Keratinocyte (primary cell): ENCODE measurements around the gene CHRM1. TPM values are rescaled to one million over a fixed set of nuclear protein-coding genes. Genes with fewer than 3 reads are reported as not detected.
A peak's percentile ranks its signal among the peaks of the same experiment; 100 is the strongest.

Source experiments
- DNase-seq: peaks from one replicate; pipeline ENCODE4 v3.0.0-alpha.2; 2011; ENCODE audit warnings: low read depth, missing footprints, low spot score
- FAIRE-seq: peaks from 2 replicates; lab custom pipeline; 2011; peaks lifted over from hg19 to GRCh38; lab: Jason Lieb, UNC
- H2AFZ ChIP-seq: 2 replicates; pipeline ENCODE4 v1.6.0; 2012; ENCODE audit warnings: low read length, control low read depth, inconsistent platforms; ENCODE audit not compliant: control insufficient read depth
- H3K27ac ChIP-seq: 2 replicates; pipeline ENCODE4 v1.5.1; 2011; ENCODE audit warnings: low read length; ENCODE audit not compliant: control insufficient read depth, insufficient read depth
- H3K27me3 ChIP-seq: 3 replicates; pipeline ENCODE4 v1.6.0; 2011; ENCODE audit warnings: low read length; ENCODE audit not compliant: control insufficient read depth, insufficient read depth; ENCODE audit errors: extremely low read depth
- H3K36me3 ChIP-seq, 2 experiments: 2 replicates in 1 of 2; 3 replicates in 1 of 2; pipeline ENCODE4 v1.5.1; 2011; ENCODE audit warnings: low read length in 2 of 2, mild to moderate bottlenecking in 1 of 2; ENCODE audit not compliant: control insufficient read depth in 2 of 2, insufficient read depth in 2 of 2; ENCODE audit errors: extremely low read depth in 1 of 2
- H3K4me1 ChIP-seq: 3 replicates; pipeline ENCODE4 v1.5.1; 2011; ENCODE audit warnings: low read length; ENCODE audit not compliant: control insufficient read depth, insufficient read depth; ENCODE audit errors: extremely low read depth
- H3K4me2 ChIP-seq: 3 replicates; pipeline ENCODE4 v1.6.0; 2011; ENCODE audit warnings: low read depth, low read length; ENCODE audit not compliant: control insufficient read depth, insufficient read depth; ENCODE audit errors: extremely low read depth
- H3K4me3 ChIP-seq, 3 experiments: fragments of 200-600 bp in 1 of 3; sonication (generic) in 1 of 3; 2 replicates in 2 of 3; 3 replicates in 1 of 3; pipeline ENCODE4 v1.5.1; 2011 to 2016; ENCODE audit warnings: low read length in 3 of 3, mild to moderate bottlenecking in 3 of 3, control low read depth in 2 of 3, inconsistent platforms in 1 of 3, low read depth in 1 of 3, mixed read lengths in 1 of 3, mixed run types in 1 of 3, moderate library complexity in 1 of 3; ENCODE audit not compliant: control insufficient read depth in 2 of 3, insufficient read depth in 2 of 3; ENCODE audit errors: extremely low read depth in 1 of 3
- H3K79me2 ChIP-seq: 2 replicates; pipeline ENCODE4 v1.6.0; 2012; ENCODE audit warnings: low read length; ENCODE audit not compliant: control insufficient read depth, insufficient read depth
- H3K9ac ChIP-seq: 3 replicates; pipeline ENCODE4 v1.6.0; 2011; ENCODE audit warnings: low read length; ENCODE audit not compliant: control insufficient read depth, insufficient read depth; ENCODE audit errors: extremely low read depth
- H3K9me1 ChIP-seq: 3 replicates; pipeline ENCODE4 v1.6.0; 2011; ENCODE audit warnings: low read length; ENCODE audit not compliant: control insufficient read depth, insufficient read depth; ENCODE audit errors: extremely low read depth
- H3K9me3 ChIP-seq: 2 replicates; pipeline ENCODE4 v1.5.1; 2012; ENCODE audit warnings: low read depth, low read length; ENCODE audit not compliant: control insufficient read depth
- H4K20me1 ChIP-seq: 3 replicates; pipeline ENCODE4 v1.6.0; 2011; ENCODE audit warnings: low read length; ENCODE audit not compliant: control insufficient read depth, insufficient read depth; ENCODE audit errors: extremely low read depth
- EZH2 ChIP-seq: IDR thresholded peaks from one replicate; pipeline ENCODE4 v1.6.1; 2012; ENCODE audit warnings: inconsistent platforms, mild to moderate bottlenecking, low read length, moderate library complexity
- dilution Hi-C: fragments of 300-500 bp; cut with MboI; formaldehyde crosslinking; loops from one replicate; pipeline ENCODE4 v1.7.0; 2020; ENCODE audit warnings: low sequenced_read_pairs; ENCODE audit not compliant: extremely low pct_ligation_motif_present
- polyA plus RNA-seq, 5 experiments: library from polyadenylated mRNA; depleted of rRNA in 3 of 5; stranded (reverse) in 3 of 5; stranded (forward) in 1 of 5; unstranded in 1 of 5; fragments of >200 nt; gene quantifications; 1 replicate in 1 of 5; 2 replicates in 3 of 5; 3 replicates in 1 of 5; pipeline versions ENCODE4 v1.2.1 to v1.2.3, GENCODE V29; 2011 to 2012; ENCODE audit warnings: missing spikeins in 2 of 5, low read depth in 1 of 5, low replicate concordance in 1 of 5
- TF ChIP-seq, protein P1 (sequence below), 3 experiments: IDR thresholded peaks in 1 of 3; conservative IDR thresholded peaks in 1 of 3; optimal IDR thresholded peaks in 1 of 3; 2 replicates in 2 of 3; 3 replicates in 1 of 3; pipeline versions ENCODE3 to v1.5.1; 2011; ENCODE audit warnings: low read length in 3 of 3, mild to moderate bottlenecking in 3 of 3, moderate library complexity in 2 of 3, control low read depth in 1 of 3, inconsistent platforms in 1 of 3; ENCODE audit not compliant: insufficient read depth in 2 of 3; ENCODE audit errors: extremely low read depth in 1 of 3

CHRM1 gene
- polyA plus RNA-seq, 1 donor (not counting 4 experiments of a cell fraction or from before 2014, with no cell fraction given): not detected

DNA sequence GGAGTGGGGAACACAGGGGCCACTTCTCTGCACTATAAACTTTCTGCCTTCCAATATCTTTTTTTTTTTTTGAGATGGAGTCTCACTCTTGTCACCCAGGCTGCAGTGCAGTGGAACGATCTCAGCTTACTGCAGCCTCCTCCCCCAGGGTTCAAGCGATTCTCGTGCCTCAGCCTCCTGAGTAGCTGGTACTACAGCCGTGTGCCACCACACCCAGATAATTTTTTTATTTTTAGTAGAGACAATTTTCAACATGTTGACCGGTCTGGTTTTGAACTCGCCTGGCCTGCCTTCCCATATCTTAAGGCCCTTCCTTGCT lies 38.8 kb downstream of the CHRM1 start:
- Histone ChIP-seq H3K9ac (peak overlapping the region; percentile 98), H3K4me2 (peak overlapping the region; percentile 98), H3K4me3 (peak overlapping the region; percentile 77 to 100 (median 95)), H3K36me3 (peaks cover 39 to 49% of the 10 kb centered on the region in 2 experiments), H3K79me2 (peaks cover 50% of the 10 kb centered on the region), H3K27me3 (no peaks in the 10 kb centered on the region), H3K4me1 (peaks cover 41% of the 10 kb centered on the region), H3K9me3 (no peaks in the 10 kb centered on the region), H3K9me1 (peaks cover 2% of the 10 kb centered on the region), H4K20me1 (peaks cover 29% of the 10 kb centered on the region), H2AFZ (no peak overlapping the region), H3K27ac (peak overlapping the region; percentile 99)
- no peak for TF ChIP-seq EZH2
- TF ChIP-seq, protein P1, sequence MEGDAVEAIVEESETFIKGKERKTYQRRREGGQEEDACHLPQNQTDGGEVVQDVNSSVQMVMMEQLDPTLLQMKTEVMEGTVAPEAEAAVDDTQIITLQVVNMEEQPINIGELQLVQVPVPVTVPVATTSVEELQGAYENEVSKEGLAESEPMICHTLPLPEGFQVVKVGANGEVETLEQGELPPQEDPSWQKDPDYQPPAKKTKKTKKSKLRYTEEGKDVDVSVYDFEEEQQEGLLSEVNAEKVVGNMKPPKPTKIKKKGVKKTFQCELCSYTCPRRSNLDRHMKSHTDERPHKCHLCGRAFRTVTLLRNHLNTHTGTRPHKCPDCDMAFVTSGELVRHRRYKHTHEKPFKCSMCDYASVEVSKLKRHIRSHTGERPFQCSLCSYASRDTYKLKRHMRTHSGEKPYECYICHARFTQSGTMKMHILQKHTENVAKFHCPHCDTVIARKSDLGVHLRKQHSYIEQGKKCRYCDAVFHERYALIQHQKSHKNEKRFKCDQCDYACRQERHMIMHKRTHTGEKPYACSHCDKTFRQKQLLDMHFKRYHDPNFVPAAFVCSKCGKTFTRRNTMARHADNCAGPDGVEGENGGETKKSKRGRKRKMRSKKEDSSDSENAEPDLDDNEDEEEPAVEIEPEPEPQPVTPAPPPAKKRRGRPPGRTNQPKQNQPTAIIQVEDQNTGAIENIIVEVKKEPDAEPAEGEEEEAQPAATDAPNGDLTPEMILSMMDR (optimal IDR thresholded peaks at IDR 0.05 in 1 of 3, IDR thresholded peaks at IDR 0.05 in 1 of 3, conservative IDR thresholded peaks at IDR 0.05 in 1 of 3; ENCODE audit: extremely low read depth in 1 of 3, insufficient read depth in 2 of 3, low read length in 3 of 3): no peak
- FAIRE-seq: no peak
- DNase-seq: no peak
- dilution Hi-C loops: no loop called here

DNA sequence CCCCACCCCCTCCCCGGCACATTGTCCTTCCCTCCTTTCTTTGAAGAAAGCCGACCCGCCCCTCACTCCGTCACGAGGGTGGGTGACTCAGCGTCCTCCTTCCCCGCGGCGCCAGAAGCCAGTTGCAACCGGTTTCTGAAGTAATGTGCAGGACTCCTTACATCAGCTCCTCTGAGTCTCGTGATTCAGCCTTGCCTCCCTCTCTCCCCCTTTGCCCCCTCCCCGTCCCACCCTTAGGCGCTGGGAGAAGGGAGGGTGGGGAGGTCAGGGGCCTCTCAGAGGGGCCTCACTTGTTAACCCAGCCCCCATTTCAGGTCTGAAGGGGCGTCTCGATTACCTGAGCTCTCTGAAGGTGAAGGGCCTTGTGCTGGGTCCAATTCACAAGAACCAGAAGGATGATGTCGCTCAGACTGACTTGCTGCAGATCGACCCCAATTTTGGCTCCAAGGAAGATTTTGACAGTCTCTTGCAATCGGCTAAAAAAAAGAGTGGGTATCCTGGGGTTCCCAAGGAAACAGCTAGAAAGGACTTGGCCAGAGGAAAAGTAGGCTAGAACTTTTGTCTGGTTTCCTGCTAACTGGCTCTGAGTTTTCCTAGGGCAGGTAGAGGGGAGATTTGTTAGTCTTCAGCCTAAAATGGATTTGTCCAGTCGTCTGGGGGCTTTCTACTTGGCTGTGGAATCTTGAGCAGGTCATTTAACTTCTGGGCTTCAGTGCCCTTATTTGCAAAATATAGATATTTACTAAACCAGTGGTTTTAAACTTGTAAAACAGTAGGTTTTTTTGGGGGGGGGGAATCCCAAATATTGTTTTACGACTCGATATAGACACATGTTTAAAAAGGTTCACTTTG lies 39.4 kb downstream of the CHRM1 start:
- H3K9ac ChIP-seq: peak overlapping the region; percentile 98
- dilution Hi-C loops: no loop called here
- peaks cover 2% of the 10 kb centered on the region for H3K9me1 ChIP-seq
- DNase-seq (no peak), FAIRE-seq (no peak)
- peak overlapping the region; percentile 77 to 100 (median 95) for H3K4me3 ChIP-seq
- no peaks in the 10 kb centered on the region for H3K9me3 ChIP-seq
- H3K27ac ChIP-seq: peak overlapping the region; percentile 99
- H3K4me2 ChIP-seq: peak overlapping the region; percentile 98
- H3K27me3 ChIP-seq: no peaks in the 10 kb centered on the region
- H3K79me2 ChIP-seq: peaks cover 50% of the 10 kb centered on the region
- TF ChIP-seq EZH2: no peak
- peaks cover 26% of the 10 kb centered on the region for H4K20me1 ChIP-seq
- peaks cover 41% of the 10 kb centered on the region for H3K4me1 ChIP-seq
- peaks cover 34 to 45% of the 10 kb centered on the region in 2 experiments for H3K36me3 ChIP-seq
- no peak overlapping the region for H2AFZ ChIP-seq
